ENCODE measurements around the gene DUOXA1. TPM values are rescaled to one million over a fixed set of nuclear protein-coding genes. Genes with fewer than 3 reads are reported as not detected.

Gene DUOXA1
- total and polyA plus RNA-seq, 2 donors (not counting 1 experiment from before 2014, with no cell fraction given), result 0.03 to 0.74 TPM

GRCh38 chr15:45165536-45165935 is 35.9 kb upstream of the DUOXA1 start:
- peaks cover 44% of the 10 kb centered on the region for H3K79me2 ChIP-seq (ENCODE audit: control insufficient read depth, insufficient read depth, low read length)
- POLR2A ChIA-PET, result no interaction called here
- no peak overlapping the region for H3K4me3 ChIP-seq (ENCODE audit: control extremely low read depth in 1 of 5, extremely low read depth in 1 of 5, insufficient read depth in 1 of 5, low read depth in 2 of 5, low read length in 4 of 5)
- H3K4me2 ChIP-seq (replicated peaks; ENCODE audit: low read depth, low read length, poor library complexity, severe bottlenecking), result peak overlapping the region; percentile 98
- intact Hi-C loops (cut with micrococcal nuclease), result no loop called here
- Mint-ChIP-seq H3K27ac (peak overlapping the region; percentile 91), H3K4me3 (peak overlapping the region; percentile 78), H3K9me3 (ENCODE audit: insufficient read depth) (no peaks in the 10 kb centered on the region), H3K4me1 (peaks cover 31% of the 10 kb centered on the region), H3K27me3 (no peaks in the 10 kb centered on the region)
- no peak overlapping the region for H3K9ac ChIP-seq (ENCODE audit: low read length)
- H4K20me1 ChIP-seq (ENCODE audit: control insufficient read depth, insufficient read depth, low read length, poor library complexity, severe bottlenecking), result peaks cover 17% of the 10 kb centered on the region
- no peaks in the 10 kb centered on the region for H3K27me3 ChIP-seq (replicated peaks in 1 of 4; ENCODE audit: control extremely low read depth in 1 of 4, control insufficient read depth in 3 of 4, insufficient read depth in 4 of 4, low read length in 3 of 4)
- CTCF ChIA-PET, result interaction anchor here (1.3 to 8.5 kb wide), 5 partner anchors 14 to 235 kb away, joined by 4 to 128 read pairs (median 24); a partner anchor contains a TSS
- no peaks in the 10 kb centered on the region for H3K36me3 ChIP-seq (replicated peaks in 1 of 2; ENCODE audit: control extremely low read depth in 1 of 2, control insufficient read depth in 1 of 2, extremely low read depth in 1 of 2, insufficient read depth in 2 of 2, low read length in 1 of 2)
- no peak for DNase-seq
- peaks cover 12 to 46% of the 10 kb centered on the region in 2 donors for H3K4me1 ChIP-seq (ENCODE audit: control insufficient read depth in 2 of 2, insufficient read depth in 2 of 2, low read length in 2 of 2)
- 100% methylated on average over 3 of the region's 5 CpGs for WGBS (ENCODE audit: insufficient coverage)
- H2AFZ ChIP-seq (ENCODE audit: insufficient read depth, low read depth, low read length, poor library complexity, severe bottlenecking), result no peak overlapping the region
- no peaks in the 10 kb centered on the region for H3K9me3 ChIP-seq (ENCODE audit: control extremely low read depth in 1 of 3, control insufficient read depth in 2 of 3, insufficient read depth in 1 of 3, low read length in 2 of 3)
- peak overlapping the region in 1 of 2 donors; percentile 96 for H3K27ac ChIP-seq (ENCODE audit: low read length in 2 of 2)
- no peak for ATAC-seq (ENCODE audit: low read depth)
- TF ChIP-seq CTCF (IDR thresholded peaks at IDR 0.05), result no peak
- no peak for TF ChIP-seq EZH2 (IDR thresholded peaks at IDR 0.05; ENCODE audit: borderline replicate concordance, insufficient read depth, low read depth, low read length, poor library complexity, severe bottlenecking)

GRCh38 chr15:45164914-45165313 is 35.2 kb upstream of the DUOXA1 start:
- peak overlapping the region; percentile 74 for H3K27ac Mint-ChIP-seq
- H3K9me3 ChIP-seq (ENCODE audit: control extremely low read depth in 1 of 3, control insufficient read depth in 2 of 3, insufficient read depth in 1 of 3, low read length in 2 of 3), result no peaks in the 10 kb centered on the region
- intact Hi-C loops (cut with micrococcal nuclease), result no loop called here
- peak overlapping the region; percentile 78 for H3K4me3 Mint-ChIP-seq
- no peak for TF ChIP-seq EZH2 (IDR thresholded peaks at IDR 0.05; ENCODE audit: borderline replicate concordance, insufficient read depth, low read depth, low read length, poor library complexity, severe bottlenecking)
- no peak for TF ChIP-seq CTCF (IDR thresholded peaks at IDR 0.05)
- ChIA-PET POLR2A (interaction anchor here (0.7 to 1.3 kb wide), 3 partner anchors 23 to 36 kb away, joined by 3 to 4 read pairs (median 3); partner anchors contain the start of gene SHF), CTCF (interaction anchor here (1.2 to 8.5 kb wide), 10 partner anchors 10 to 294 kb away, joined by 3 to 128 read pairs (median 10); a partner anchor contains a TSS)
- no peak for DNase-seq
- H3K9ac ChIP-seq (ENCODE audit: low read length), result no peak overlapping the region
- H3K4me1 ChIP-seq (ENCODE audit: control insufficient read depth in 2 of 2, insufficient read depth in 2 of 2, low read length in 2 of 2), result peaks cover 12 to 44% of the 10 kb centered on the region in 2 donors
- H3K4me3 ChIP-seq (ENCODE audit: control extremely low read depth in 1 of 5, extremely low read depth in 1 of 5, insufficient read depth in 1 of 5, low read depth in 2 of 5, low read length in 4 of 5), result no peak overlapping the region
- H2AFZ ChIP-seq (ENCODE audit: insufficient read depth, low read depth, low read length, poor library complexity, severe bottlenecking), result no peak overlapping the region
- H4K20me1 ChIP-seq (ENCODE audit: control insufficient read depth, insufficient read depth, low read length, poor library complexity, severe bottlenecking), result peaks cover 17% of the 10 kb centered on the region
- H3K4me2 ChIP-seq (replicated peaks; ENCODE audit: low read depth, low read length, poor library complexity, severe bottlenecking), result no peak overlapping the region
- no peaks in the 10 kb centered on the region for H3K27me3 ChIP-seq (replicated peaks in 1 of 4; ENCODE audit: control extremely low read depth in 1 of 4, control insufficient read depth in 3 of 4, insufficient read depth in 4 of 4, low read length in 3 of 4)
- peaks cover 44% of the 10 kb centered on the region for H3K79me2 ChIP-seq (ENCODE audit: control insufficient read depth, insufficient read depth, low read length)
- no peaks in the 10 kb centered on the region for H3K9me3 Mint-ChIP-seq (ENCODE audit: insufficient read depth)
- no peaks in the 10 kb centered on the region for H3K27me3 Mint-ChIP-seq
- no peak for ATAC-seq (ENCODE audit: low read depth)
- no CpG with 5 or more reads among the region's 1 CpG for WGBS (ENCODE audit: insufficient coverage)
- H3K36me3 ChIP-seq (replicated peaks in 1 of 2; ENCODE audit: control extremely low read depth in 1 of 2, control insufficient read depth in 1 of 2, extremely low read depth in 1 of 2, insufficient read depth in 2 of 2, low read length in 1 of 2), result no peaks in the 10 kb centered on the region
- no peak overlapping the region for H3K27ac ChIP-seq (ENCODE audit: low read length in 2 of 2)
- H3K4me1 Mint-ChIP-seq, result peaks cover 29% of the 10 kb centered on the region
